NCI-H345 (cell line): ENCODE data around the gene CHIC1.
"Not testable (repeated sequence)": the region's sequence is repeated elsewhere in the genome, so short reads cannot be mapped to it uniquely, and the experiment has no call there.

Experiments
- DNase-seq: peaks from one replicate; lab custom pipeline; 2025; lab: John Stamatoyannopoulos, UW

CHIC1 gene

GRCh38 chrX:73562984-73563737 is at the start of gene CHIC1:
CHIC1 (plus strand) TSS chrX:73563197; CDS start chrX:73563285, 88 bp downstream.
- peak; percentile 71 for DNase-seq

- not testable (repeated sequence) for DNase-seq
Observed at GRCh38 chrX:73522823-73523222, 40.2 kb upstream of the CHIC1 start.

GRCh38 chrX:73524906-73525305 is 38.1 kb upstream of the CHIC1 start:
- DNase-seq, result no peak

GRCh38 chrX:73525928-73526690 is 36.9 kb upstream of the CHIC1 start:
- DNase-seq, result no peak

- not testable (repeated sequence) for DNase-seq
Observed at GRCh38 chrX:73531655-73532054, 31.3 kb upstream of the CHIC1 start.

- DNase-seq, result no peak
Observed at GRCh38 chrX:73556159-73556558, 6.8 kb upstream of the CHIC1 start.

- DNase-seq, result no peak
Observed at GRCh38 chrX:73561801-73562200, 1.2 kb upstream of the CHIC1 start.

- DNase-seq, result no peak
Observed at GRCh38 chrX:73562458-73562857, 539 bp upstream of the CHIC1 start.

GRCh38 chrX:73563738-73564068 is 706 bp downstream of the CHIC1 start:
- no peak for DNase-seq

GRCh38 chrX:73577361-73577760 is 14.4 kb downstream of the CHIC1 start:
- DNase-seq, result no peak

- no peak for DNase-seq
Observed at GRCh38 chrX:73581002-73581628, 18.1 kb downstream of the CHIC1 start.

- DNase-seq, result not testable (repeated sequence)
Observed at GRCh38 chrX:73597758-73598157, 34.8 kb downstream of the CHIC1 start.

GRCh38 chrX:73615022-73615421 is 52.0 kb downstream of the CHIC1 start:
- DNase-seq, result no peak

- not testable (repeated sequence) for DNase-seq
Observed at GRCh38 chrX:73641669-73642068, 78.7 kb downstream of the CHIC1 start.

GRCh38 chrX:73647212-73647611 is 84.2 kb downstream of the CHIC1 start:
- no peak for DNase-seq

GRCh38 chrX:73647632-73648322 is 84.8 kb downstream of the CHIC1 start:
- DNase-seq, result no peak

GRCh38 chrX:73661322-73661721 is 98.3 kb downstream of the CHIC1 start:
- DNase-seq, result not testable (repeated sequence)

- DNase-seq, result no peak
Observed at GRCh38 chrX:73668779-73669178, 105.8 kb downstream of the CHIC1 start.

GRCh38 chrX:73681408-73681807 is 118.4 kb downstream of the CHIC1 start:
- DNase-seq, result no peak

- no peak for DNase-seq
Observed at GRCh38 chrX:73683236-73683859, 120.4 kb downstream of the CHIC1 start.

GRCh38 chrX:73707014-73707413 is 144.0 kb downstream of the CHIC1 start:
- DNase-seq, result not testable (repeated sequence)

GRCh38 chrX:73728602-73729001 is 165.6 kb downstream of the CHIC1 start:
- no peak for DNase-seq
